NCI-H2227 (cell line): ENCODE data around the gene RAD23B.

Source experiments
- DNase-seq: peaks from one replicate; lab custom pipeline; 2025; ENCODE audit not compliant: unreplicated experiment; lab: John Stamatoyannopoulos, UW

RAD23B gene

DNA sequence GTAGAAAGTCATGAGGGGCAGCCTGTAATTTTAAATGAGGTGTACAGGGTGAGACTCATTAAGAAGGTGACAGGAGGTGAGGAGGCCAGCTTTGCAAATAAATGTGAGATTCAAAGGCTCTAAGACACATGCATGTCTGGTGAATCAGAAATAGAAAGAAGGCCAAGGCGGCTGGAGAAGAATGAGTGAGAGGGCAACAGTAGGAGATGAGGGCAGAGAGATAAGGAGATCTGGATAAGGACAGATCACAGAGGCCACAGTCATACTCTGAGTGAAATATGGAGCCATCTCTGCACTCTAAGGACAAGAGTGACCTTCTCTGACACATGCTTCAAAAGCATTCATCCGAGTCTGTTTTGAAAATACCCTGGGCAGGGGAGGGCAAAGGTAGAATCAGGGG is 90.7 kb downstream of the RAD23B start:
- DNase-seq, result no peak

DNA sequence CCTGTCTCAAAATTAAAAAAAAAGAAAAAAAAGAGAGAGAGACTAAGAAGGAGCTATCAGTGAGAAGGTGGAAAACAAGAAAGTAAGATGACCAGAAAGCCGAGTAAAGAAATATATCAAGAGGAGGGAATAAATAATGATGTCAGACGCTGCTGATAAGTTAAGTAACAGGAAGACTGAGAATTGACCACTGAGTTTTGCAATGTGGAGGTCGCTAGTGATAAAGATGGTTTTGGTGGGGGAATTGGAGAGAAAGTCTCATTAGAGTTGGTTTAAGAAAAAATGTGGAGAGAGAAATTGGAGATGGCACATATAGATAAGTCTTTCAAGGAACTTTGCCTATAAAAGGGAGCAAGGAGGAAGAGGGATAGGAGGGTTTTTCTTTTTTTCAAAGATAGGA is 91.9 kb downstream of the RAD23B start:
- no peak for DNase-seq

- DNase-seq, result no peak
Observed at GRCh38 chr9:107375651-107376369, 92.7 kb downstream of the RAD23B start.

DNA sequence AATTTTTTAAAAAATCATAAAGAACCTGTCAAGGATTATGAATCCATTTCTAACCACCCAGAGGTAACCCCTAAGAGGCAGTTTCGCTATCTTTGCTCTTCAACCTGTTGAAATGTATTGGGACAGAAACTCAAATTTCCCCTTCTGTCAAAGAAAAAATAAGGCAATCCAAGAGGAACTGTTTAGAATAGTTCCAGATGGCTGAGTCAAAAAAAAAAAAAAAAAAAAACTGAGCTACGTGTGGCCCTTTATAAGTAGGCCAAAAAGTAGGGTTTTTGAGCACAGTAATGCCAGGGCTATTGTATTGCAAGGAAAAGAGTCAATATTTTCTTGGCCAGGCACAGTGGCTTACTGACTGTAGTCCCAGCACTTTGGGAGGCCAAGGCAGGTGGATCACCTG is 94.9 kb downstream of the RAD23B start:
- no peak for DNase-seq
